Activated CD4-positive, alpha-beta T cell treated with anti-CD3 and anti-CD28 coated beads for 4 hours (primary cell): Measurements from ENCODE around the gene TLCD3B.

Experiments
- DNase-seq, 2 donors: peaks; one replicate each; pipeline ENCODE4 v3.0.0-alpha.2; 2020

TLCD3B gene, protein sequence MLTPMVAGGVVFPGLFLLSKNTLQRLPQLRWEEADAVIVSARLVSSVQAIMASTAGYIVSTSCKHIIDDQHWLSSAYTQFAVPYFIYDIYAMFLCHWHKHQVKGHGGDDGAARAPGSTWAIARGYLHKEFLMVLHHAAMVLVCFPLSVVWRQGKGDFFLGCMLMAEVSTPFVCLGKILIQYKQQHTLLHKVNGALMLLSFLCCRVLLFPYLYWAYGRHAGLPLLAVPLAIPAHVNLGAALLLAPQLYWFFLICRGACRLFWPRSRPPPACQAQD

DNA sequence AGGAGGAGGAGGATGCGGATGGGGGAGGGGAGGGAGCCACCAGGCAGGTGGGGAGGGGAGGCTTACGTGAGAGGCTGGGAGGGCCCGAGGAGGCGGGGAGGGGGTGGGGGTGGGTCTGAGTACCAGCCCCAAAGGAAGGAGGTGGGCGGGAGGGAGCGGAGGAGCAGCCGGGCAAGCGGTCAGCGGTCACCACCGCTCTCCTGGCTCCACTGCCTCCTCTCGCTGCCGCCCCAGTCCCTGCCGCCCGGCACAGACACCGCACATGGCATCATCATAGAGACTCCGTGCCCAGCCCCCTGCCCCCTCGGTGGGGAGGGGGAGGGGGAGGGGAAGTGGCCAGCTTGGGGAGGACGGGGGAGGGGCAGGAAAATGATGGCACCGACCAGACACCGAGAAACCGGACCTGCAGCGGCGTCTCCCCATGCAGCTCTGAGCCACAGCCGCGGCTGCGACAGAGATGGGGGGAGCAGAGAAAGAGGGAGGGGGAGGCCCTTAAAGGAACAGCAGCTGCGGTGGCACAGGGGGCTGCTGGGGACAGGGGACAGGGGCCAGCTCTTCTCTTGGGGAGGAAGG, at the start of gene TLCD3B:
TLCD3B (minus strand) TSS at position 431 of the 573 bp plus-strand sequence. CDS start 744 bp downstream, outside the sequence.
- no peak for DNase-seq

DNA sequence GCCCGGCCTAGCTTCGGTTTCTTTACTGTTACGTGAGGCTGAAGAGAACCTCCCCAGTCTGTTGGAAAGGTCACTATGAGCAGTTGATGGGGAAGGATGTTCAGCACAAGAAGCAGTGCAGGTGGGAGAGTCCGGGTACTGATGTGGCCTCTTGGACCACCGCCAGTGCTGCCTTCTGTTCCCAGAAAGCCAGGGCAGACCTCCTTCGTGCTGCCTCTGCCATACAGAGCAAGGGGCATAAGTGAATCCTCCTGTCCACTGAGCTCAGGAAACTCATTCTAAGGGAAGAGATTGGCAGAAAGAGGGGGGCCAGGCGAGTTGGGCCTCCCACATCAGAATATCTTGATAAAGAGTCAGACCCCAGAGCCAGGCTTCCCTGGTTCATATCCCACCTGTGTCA, 48.4 kb upstream of the TLCD3B start:
- DNase-seq = no peak

DNA sequence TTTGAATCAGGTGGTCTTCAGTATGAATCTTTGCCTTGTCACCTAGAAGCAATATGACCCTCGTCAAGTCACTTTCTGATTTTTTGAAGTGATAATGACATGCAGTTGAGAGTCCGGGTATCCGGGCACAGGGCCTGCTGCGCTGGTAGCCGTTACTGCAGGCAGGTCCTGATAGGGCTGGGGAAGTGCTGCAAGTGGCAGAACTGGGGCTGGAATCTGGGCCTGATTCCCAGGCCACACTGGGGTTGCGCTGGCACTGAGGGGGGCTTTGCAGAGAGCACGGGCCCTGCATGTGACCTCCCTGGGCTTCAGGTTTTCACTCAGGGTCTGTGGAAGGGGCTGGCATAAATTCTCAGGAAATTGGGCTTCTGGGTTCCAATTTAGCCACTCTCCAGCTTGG, 47.7 kb upstream of the TLCD3B start:
- DNase-seq = no peak

DNA sequence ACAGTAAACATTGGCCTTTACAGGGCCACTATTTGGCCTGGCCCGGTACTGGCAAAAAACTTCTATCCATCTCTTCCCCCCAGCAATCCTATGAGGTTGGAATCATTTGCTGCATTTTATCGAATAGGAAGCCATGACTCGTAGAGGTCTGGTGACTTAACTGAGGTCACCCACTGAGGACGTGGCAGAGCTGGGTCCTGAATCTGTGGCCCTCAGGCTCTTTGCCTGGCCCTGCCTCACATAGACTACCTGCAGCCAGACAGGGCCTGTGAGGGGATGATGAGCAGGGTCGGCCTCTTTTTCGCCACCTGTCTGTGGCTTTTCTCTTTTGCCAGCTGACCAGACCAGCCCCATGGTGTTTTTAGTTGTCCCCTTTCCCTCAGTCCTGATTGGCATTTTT, 46.6 kb upstream of the TLCD3B start:
- DNase-seq = no peak

DNA sequence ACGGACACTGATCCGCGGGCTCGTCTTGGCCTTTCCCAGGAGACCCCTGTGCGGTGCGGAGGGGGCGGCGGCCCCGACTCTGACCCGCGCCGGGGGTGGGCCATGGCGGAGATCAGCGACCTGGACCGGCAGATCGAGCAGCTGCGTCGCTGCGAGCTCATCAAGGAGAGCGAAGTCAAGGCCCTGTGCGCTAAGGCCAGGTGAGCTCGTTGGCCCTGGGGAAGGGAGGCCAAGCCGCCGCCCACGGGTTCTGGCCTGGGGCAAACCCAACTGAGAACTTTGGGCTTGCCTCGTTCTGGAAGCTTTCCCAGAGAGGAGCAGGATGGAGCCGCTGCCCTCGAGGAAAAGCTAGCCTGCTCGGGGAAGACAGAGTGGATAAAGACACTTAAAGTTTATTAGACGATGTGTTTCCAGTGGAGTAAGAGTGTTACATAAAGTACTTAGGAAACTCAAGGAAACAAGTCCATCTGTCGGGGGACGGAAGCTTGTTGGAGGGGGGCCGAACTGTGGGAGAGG, 45.3 kb upstream of the TLCD3B start:
- no peak for DNase-seq

DNA sequence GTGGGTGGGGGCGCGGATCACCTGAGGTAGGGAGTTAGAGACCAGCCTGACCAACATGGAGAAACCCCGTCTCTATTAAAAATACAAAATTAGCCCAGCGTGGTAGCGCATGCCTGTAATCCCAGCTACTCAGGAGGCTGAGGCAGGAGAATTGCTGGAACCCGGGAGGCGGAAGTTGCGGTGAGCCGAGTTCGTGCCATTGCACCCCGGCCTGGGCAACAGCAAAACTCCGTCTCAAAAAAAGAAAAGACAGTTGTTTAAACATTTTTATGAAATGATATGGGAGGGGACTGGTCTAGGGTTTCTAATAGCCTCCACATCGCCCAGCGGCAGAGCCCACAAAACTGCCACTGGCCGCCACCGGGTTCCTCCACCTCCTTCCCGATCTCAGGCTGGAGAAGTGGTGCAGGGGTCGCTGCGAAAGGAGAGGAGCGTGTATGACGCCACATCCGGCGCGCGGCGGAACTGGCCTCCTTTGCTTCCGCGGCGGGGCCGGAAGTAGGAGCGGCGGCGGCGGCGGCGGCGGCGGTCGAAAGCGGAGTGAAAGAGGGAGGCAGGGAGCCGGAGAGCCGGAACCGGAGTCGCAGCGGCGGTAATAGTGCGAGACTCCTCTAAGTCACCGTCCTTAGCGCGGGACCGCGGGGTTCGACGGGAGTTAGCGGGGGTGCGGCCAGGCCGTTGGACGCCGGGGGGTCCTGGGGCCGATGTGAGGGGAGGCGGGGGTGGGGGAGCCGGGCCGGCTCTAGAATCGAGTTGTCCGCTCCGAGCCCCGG, 44.6 kb upstream of the TLCD3B start, which contains the start of gene PPP4C:
PPP4C (plus strand) TSS at position 492 of the 773 bp plus-strand sequence. CDS start 384 bp downstream, outside the sequence.
- peak; percentile 81 to 84 for DNase-seq

DNA sequence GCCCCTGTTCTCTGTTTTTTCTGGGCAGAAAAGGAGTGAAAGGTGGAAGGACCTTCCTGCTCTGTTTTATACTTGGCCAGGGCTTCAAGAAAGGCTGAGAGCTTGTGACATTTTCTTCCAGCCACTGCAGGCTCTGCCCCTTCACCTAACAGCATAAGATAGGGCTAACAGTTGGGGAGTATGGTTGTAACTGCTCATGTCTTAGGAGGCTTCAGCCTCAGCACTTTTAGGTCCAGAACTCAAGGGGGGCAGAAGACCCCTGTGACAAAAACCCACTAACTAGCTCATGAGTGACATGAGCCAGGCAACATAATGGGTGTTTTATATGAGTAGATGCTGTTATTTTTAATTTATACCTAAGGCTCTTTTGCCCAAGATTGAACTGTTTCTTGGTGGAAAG, 39.4 kb upstream of the TLCD3B start:
- no peak for DNase-seq

DNA sequence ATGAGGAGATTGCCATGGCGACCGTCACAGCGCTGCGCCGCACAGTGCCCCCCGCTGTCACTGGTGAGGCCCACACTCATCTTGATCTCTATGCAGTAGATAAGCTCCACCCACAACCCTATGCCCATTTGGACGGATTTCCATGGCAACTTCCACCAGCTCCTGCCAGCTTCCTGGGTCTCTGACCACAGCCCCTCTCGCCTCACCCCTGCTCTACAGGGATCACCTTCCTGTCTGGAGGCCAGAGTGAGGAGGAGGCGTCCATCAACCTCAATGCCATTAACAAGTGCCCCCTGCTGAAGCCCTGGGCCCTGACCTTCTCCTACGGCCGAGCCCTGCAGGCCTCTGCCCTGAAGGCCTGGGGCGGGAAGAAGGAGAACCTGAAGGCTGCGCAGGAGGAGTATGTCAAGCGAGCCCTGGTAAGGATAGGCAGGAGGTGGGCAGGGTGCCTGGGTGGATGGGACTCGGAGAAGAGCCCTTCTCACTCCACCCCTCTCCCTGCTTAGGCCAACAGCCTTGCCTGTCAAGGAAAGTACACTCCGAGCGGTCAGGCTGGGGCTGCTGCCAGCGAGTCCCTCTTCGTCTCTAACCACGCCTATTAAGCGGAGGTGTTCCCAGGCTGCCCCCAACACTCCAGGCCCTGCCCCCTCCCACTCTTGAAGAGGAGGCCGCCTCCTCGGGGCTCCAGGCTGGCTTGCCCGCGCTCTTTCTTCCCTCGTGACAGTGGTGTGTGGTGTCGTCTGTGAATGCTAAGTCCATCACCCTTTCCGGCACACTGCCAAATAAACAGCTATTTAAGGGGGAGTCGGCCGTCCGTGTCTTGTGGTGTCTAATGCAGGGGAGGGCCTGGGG, 38.8 kb upstream of the TLCD3B start:
- no peak for DNase-seq

DNA sequence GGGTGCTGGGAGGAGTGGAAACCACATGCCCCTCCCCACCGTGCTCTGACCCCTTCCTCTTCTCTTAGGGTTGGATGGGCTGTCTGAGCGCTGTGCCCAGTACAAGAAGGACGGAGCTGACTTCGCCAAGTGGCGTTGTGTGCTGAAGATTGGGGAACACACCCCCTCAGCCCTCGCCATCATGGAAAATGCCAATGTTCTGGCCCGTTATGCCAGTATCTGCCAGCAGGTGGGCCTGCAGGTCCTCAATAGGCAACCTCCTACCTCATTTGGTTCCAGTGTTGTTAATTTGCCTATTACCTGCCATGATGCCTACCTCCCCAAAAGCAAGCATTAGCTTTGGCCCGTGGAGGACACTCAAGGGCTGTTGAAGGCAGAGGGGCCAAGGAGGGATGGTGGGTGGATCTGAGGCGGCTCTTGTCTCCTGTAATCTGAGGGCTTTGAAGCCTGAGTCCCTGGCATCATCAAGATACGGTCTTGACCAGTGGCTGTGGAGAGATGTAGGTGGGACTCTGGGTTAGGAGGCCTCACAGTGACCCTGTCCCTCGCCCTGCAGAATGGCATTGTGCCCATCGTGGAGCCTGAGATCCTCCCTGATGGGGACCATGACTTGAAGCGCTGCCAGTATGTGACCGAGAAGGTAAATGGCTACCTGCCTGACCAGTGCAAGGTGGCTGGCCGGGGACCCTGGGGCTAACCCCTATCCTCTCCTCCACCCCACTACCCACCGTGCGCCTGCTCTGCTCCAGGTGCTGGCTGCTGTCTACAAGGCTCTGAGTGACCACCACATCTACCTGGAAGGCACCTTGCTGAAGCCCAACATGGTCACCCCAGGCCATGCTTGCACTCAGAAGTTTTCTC, 37.9 kb upstream of the TLCD3B start:
- DNase-seq = peak; percentile 56 to 70

DNA sequence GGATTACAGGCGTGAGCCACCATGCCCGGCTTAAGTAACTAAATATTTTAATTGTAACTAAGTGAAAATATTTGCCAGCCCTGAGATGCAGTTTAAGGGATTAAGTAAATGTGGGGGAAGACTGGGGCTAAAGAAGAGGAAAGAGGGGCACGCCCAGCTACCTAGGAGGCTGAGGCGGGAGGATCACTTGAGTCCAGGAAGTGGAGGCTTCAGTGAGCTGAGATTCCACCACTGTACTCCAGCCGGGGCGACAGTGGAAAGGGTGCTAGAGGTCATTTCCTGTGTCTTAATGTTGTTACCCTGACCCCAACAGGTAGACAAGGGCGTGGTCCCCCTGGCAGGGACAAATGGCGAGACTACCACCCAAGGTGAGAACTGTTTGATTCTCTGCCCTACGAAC, 37.3 kb upstream of the TLCD3B start:
- DNase-seq = no peak

DNA sequence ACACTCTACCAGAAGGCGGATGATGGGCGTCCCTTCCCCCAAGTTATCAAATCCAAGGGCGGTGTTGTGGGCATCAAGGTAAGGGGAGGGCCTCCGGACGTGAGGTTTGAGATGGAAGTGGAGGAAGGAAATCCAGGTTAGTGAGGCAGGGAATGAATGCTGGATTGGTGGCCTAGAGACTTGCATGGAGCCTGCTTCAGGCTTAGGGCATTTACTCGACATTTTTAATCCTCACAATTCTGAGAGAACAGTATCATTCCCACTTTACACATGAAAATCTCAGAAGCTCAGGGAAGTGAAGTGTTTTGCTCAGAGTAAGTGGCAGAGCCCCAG, 36.5 kb upstream of the TLCD3B start:
- DNase-seq = no peak

DNA sequence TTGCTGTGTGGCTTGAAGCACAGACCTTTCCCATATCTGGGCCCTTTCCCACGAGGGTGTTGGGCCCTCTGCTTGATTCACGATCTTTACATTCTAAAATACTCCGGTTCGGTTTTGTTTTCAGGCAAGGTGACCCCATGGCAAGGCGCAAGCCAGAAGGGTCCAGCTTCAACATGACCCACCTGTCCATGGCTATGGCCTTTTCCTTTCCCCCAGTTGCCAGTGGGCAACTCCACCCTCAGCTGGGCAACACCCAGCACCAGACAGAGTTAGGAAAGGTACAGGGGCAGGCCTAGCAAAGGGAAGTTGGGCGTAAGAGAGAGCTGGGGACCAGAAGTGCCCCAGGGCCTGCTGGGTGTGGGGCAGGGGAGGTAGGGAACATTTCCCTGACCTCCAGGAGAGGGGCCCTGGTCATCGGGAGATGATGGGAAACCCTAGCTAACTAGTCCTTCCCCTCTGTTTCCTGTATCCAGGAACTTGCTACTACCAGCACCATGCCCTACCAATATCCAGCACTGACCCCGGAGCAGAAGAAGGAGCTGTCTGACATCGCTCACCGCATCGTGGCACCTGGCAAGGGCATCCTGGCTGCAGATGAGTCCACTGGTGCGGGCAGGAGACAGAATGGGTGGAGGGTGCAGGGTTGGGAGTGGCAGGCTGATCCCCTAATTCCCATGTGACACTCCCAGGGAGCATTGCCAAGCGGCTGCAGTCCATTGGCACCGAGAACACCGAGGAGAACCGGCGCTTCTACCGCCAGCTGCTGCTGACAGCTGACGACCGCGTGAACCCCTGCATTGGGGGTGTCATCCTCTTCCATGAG, 35.9 kb upstream of the TLCD3B start:
- no peak for DNase-seq

DNA sequence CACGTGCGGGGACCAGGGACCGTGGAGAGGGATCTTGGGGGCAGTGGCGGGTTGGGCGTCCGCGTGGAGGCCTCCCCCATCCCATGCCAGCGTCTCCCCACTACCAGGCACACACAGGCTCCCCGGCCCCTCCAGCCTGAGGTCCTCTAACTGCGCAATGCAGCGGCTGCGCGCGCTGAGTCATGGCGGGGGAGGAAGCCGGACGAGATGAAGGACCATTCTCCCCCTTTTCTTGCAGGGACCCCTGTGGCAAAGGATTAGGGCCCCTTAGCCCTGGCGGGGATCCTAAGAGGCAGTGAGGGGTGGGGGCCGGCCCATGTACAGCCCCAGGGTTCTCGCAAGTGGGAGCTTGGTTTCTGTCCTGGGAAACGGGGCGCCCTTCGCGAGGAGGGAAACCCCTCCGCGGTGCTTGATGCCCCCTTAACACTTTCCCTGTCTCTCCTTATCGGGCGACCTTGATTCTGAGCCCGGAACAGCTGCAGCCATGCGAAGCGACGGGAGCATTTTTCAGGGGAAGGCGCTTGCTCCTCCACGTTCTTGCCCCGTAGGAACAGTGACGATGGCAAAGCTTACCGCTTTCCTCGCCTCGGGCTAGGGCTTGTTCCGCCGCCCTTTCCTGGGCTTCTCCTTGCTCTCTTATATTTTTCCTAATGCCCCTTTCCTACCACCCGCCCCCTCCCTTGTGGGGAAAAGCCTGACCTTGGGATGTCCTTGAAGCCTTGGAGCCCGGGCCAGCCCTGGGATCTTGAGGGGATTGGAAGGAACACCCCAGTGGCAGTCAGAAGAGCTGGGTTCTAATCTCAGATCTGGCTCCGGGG, 35.1 kb upstream of the TLCD3B start:
- DNase-seq = no peak

DNA sequence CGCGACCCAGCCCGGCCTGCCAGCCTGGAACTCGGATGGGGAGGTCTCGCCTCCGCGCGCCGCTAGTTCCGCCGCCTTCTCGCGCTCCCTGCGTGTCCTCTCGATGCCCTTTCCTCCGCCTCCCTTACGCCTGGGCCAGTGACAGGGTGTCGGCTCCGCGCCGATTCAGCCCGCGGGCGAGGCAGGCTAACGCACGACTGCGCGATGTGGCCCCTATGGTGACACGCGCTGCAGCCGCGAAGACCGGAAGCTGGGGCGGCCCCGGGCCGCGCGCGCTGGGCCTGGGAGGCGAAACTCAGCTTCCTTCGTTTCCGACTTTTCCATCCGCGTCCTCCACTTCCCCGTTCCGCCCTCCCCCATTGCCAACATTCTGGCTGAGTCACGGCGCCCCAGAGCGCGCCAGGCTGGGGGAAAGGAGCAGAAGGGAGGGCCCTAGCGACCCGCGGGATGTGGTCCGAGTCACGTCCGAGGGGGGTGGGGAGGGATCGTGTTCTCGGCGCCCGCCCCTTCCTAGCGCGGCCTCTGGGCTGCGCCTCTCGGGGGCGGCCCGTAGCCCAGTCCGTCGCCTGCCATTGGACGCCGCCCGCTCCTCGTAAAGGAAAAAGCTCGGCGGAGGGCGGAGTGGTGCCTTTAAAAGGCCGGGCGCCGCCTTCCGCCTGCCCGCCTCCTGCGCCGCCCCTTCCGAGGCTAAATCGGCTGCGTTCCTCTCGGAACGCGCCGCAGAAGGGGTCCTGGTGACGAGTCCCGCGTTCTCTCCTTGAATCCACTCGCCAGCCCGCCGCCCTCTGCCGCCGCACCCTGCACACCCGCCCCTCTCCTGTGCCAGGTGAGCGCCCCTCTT, 34.3 kb upstream of the TLCD3B start, which contains the start of gene ALDOA:
ALDOA (plus strand) TSS at position 659 of the 841 bp plus-strand sequence. CDS start 1,138 bp downstream, outside the sequence.
- peak; percentile 93 to 97 for DNase-seq

DNA sequence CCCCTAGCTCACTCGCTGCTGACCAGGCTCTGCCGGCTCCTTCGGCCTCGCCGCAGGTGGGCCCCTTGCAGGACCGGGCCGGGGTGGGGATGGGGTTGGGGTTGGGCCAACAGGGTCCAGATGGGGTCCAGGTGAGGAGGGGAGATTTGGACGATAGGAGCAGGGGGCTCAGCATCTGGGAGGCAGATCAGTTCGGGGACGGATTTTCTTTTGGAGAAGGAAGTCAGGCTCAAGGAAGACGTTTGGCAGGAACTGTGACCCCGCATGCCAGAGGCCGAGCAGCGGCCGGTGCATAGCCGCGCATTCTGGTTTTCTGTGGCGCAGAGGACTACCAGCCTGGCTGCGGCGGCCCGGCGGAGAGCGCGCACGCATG, 33.6 kb upstream of the TLCD3B start:
- no peak for DNase-seq

DNA sequence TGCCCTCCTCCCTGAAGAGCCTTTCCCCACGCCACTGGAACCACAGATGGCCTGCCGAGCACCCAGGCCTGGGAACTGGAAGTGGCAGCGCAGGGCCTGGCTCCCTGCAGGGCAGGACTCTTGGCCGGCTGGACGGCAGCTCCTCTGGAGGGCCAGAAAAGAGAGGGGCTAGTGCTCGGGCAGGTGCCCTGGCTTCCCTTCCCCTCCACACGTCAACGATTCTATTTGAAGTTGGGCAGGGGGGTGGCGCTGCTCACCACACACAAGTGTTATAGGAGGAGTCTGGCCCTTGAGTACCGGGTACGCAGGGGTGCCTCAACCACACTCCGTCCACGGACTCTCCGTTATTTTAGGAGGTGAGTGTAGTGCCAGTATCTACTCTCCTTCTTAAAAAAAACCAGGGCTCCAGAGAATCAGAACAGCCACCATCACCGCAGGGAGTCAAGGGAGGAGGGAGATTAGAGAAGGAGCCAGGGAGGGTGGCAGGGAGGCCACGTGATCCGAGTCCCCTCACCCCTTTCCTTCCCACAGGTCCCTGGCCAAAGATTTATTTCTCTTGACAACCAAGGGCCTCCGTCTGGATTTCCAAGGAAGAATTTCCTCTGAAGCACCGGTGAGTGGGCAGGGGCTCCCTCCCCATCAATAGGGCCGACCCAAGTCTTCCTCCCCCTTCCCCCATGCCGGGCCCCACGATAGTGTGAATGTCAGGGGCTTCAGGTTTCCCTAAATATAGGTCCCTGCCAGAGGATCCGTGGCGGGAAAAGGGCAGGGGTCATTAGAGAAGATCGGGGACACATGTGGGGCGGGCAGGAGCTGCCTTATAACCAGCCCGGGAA, 33.0 kb upstream of the TLCD3B start:
- DNase-seq = peak; percentile 68 to 72

DNA sequence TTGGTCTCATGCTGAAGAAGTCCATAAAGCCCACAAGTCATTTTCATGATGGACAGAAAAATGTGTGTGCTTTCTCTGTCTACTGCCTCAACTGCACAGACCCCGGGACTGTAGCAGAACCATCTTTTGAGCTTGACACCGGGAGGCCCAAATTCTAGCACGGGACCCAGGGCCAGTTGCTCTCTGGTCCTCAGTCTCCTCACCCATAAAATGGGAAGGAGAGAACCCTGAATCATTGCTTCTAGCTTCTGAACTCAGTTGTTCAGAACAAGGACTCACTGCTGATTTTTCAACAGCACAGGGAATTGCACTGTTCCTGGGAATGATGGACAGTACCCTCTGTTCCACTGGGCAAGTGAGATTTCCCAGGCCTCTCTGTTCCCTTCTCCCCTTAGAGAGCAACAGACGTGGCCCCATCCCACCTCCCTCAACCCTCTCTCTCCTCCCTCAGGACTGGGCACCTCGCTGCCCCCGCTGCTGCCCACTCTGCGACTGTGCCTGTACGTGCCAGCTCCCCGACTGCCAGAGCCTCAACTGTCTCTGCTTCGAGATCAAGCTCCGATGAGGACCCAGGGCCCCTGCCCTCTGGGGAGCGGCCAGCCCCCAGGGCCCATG, 32.3 kb upstream of the TLCD3B start:
- no peak for DNase-seq
